Measurements from ENCODE around the gene PITPNM3.
"Not testable (repeated sequence)": the region's sequence is repeated elsewhere in the genome, so short reads cannot be mapped to it uniquely, and the experiment has no call there.

Gene PITPNM3

DNA sequence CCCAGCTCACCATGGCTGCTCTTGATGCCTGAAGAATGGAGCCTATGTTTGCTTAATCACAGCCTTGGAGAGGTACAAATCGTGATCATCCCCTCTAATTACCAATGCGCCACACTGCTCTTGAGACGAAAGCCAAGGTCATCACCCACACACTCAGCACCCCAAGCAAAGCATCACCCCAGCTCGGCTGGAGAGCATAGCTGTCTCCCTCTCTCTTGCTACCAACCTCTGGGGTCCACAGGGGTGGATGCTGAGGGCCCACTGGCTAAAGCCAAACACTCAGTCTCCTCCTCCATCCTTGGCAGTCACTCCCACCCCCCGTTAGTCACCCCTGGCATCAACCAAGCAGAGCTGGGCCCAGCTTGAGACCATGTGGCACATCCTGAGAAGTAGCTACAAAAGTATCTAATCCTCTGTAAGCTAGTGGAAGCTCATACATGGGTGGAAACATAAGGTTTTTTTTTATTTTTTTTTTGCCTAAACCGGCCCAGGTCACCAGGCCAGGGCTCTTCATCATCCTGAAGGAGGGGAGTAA lies 67.3 kb downstream of the PITPNM3 start:
- TF ChIP-seq, protein P1, sequence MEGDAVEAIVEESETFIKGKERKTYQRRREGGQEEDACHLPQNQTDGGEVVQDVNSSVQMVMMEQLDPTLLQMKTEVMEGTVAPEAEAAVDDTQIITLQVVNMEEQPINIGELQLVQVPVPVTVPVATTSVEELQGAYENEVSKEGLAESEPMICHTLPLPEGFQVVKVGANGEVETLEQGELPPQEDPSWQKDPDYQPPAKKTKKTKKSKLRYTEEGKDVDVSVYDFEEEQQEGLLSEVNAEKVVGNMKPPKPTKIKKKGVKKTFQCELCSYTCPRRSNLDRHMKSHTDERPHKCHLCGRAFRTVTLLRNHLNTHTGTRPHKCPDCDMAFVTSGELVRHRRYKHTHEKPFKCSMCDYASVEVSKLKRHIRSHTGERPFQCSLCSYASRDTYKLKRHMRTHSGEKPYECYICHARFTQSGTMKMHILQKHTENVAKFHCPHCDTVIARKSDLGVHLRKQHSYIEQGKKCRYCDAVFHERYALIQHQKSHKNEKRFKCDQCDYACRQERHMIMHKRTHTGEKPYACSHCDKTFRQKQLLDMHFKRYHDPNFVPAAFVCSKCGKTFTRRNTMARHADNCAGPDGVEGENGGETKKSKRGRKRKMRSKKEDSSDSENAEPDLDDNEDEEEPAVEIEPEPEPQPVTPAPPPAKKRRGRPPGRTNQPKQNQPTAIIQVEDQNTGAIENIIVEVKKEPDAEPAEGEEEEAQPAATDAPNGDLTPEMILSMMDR (IDR thresholded peaks at IDR 0.05; ENCODE audit: borderline replicate concordance, insufficient read depth, low read depth, low read length): no peak
- no peak overlapping the region for H3K4me3 ChIP-seq (ENCODE audit: low read depth, low read length)

DNA sequence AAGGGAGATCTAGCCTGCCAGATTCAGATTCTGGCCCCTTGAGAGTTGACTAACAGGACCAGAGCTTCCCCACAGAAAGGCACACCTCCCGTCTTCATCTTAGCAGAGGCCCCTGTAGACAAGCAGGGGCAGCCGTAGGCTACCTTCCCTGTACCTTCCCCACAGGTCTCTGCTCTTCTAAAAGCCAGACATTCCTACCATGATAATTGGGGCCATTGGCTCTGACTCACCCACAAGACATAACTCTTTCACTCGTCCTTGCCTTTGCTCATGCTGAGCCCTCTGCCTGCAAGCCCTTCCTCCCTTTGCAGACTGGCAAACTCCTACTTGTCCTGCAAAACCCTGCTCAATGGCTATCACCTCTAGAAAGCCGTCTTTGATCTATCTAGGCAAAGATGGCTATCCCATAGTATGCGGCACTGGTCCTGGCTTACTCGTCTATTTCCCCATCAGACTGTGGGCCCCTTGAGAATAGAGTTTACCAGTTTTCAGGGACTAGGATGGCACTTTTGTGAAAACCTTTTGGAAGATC lies 68.3 kb downstream of the PITPNM3 start:
- H3K4me3 ChIP-seq (ENCODE audit: low read depth, low read length): no peak overlapping the region
- TF ChIP-seq, protein P1 (IDR thresholded peaks at IDR 0.05; ENCODE audit: borderline replicate concordance, insufficient read depth, low read depth, low read length): no peak

DNA sequence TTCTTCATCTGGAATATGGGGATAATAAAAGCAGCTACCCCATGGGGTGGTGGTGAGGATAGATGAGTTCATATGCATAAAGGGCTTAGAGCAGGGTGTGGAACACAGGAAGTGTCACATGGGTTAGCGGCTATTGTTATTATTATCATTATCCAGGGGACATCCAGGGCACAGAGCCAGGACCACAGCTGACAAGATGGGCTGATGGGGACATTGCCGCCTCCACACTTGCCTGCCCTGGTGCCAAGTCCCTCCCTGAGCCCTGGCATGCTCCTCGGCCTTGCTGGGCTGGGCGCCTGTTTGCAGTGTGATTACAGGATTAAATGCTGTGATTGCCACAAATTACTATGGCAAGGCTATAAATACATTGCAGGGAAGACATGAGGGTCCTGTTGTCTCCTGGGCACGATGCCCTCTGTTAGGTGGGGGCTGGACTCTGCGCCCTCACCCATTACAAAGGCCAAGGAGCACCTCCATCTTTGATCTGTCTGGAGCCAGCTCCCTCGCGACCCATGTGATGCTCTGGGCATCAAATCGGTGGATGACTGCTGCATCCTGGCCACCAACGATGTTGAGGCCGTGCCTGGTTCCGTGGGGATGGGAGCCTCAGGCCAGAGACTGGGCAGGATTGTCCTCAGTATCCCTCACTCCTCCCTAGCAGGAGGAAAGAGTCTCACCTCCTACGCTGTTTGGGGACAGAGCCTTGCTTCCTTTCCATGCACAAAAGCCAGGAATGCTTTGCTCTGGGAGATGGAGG lies 68.9 kb downstream of the PITPNM3 start:
- TF ChIP-seq, protein P1 (IDR thresholded peaks at IDR 0.05; ENCODE audit: borderline replicate concordance, insufficient read depth, low read depth, low read length): no peak
- no peak overlapping the region for H3K4me3 ChIP-seq (ENCODE audit: low read depth, low read length)

DNA sequence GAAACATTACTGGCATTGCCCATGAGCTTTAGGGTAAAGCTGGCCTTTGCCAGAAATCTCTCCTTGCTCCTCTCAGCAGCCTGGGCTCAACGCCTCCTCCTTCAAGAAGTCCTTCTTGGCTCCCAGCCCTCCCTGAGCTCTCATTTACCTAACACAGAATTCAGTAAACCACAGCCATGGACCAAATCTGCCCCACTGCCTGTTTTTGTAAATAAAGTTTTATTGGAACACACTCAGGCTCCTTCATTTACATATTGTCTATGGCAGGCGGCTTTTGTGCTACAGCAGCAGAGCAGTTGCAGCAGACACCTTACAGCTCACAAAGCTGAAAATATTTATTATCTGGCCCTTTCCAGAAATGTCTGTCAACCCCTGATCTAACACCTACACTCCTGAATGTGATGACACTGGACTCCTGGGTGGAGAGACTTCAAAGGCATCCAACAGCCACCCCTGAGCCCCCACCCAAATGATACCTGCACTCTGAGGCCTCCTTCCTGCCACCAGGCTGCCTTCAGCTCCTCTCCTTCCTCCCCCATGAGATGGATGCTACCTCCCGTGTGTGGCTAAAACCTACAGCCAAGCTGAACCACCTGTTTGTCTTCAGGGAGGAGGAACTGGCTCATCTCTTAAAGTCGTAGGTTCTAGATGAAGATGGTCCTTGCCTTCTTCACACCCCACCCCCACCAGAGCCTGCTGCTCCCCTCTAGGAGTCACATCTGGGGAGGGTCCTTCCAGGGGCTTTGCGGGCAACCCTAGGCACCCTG lies 70.5 kb downstream of the PITPNM3 start:
- TF ChIP-seq, protein P1 (IDR thresholded peaks at IDR 0.05; ENCODE audit: borderline replicate concordance, insufficient read depth, low read depth, low read length): no peak
- H3K4me3 ChIP-seq (ENCODE audit: low read depth, low read length): no peak overlapping the region

DNA sequence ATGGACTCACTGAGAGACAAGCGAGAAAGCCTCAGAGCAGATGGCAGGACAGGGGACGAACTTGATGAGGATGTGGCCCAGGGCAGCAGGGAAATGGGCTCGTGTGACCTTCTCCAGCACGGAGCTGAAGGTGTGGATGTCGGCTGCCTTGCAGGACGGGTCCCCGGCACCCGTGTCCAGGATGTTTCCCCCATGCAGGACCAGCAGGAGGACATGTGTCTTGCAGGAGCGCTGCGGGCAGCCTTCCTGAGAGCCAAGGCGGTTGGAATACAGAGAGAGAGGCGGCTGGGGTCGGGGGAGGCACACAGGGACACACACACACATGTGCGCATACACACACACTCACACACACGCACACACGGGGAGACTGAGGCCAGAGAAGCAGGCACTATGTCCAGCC lies 72.8 kb downstream of the PITPNM3 start:
- TF ChIP-seq, protein P1 (IDR thresholded peaks at IDR 0.05; ENCODE audit: borderline replicate concordance, insufficient read depth, low read depth, low read length): no peak

DNA sequence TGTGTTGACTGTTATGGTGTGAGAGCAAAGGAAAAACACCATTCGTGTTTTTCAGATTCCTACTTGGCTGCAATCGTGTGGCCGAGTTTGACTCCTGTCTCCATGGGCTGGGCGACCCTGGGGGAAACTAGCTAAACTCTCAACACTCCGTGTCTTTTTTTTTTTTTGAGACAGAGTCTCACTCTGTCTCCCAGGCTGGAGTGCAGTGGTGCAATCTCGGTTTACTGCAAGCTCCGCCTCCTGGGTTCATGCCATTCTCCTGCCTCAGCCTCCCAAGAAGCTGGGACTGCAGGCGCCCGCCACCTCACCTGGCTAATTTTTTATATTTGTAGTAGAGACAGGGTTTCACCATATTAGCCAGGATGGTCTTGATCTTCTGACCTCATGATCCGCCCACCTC lies 73.6 kb downstream of the PITPNM3 start:
- not testable (repeated sequence) for H3K4me3 ChIP-seq (ENCODE audit: low read depth, low read length)

More for the DNA sequence above, 72.8 kb downstream of the PITPNM3 start:
- H3K4me3 ChIP-seq (ENCODE audit: low read depth, low read length): no peak overlapping the region

DNA sequence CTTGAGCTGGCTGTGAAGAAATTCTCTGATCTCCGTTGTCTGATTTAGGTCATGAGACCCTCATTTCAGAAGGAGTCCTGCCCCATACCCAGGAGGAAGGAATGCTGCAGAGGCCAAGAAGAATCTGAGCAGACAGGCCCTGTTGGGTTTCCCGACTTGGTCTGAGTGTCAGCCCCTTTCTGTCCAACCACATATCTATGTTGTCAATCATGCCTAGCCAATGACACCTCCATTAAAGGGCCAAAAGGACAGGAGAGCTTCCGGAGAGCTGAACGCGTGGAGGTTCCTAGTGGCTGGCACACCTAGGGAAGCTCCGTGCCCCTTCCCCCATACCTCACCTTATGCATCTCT lies 74.3 kb downstream of the PITPNM3 start:
- TF ChIP-seq, protein P1 (IDR thresholded peaks at IDR 0.05; ENCODE audit: borderline replicate concordance, insufficient read depth, low read depth, low read length): no peak
- H3K4me3 ChIP-seq (ENCODE audit: low read depth, low read length): no peak overlapping the region

Measured in GM12875 (cell line).